Activated CD4-positive, alpha-beta T cell treated with anti-CD3 and anti-CD28 coated beads, Interleukin-2, amount 10 ng/mL, durations not matched to agents 7 days and 5 days (primary cell): Measurements from ENCODE around the gene ACACB. TPM values are rescaled to one million over a fixed set of nuclear protein-coding genes. Genes with fewer than 3 reads are reported as not detected.

Source experiments
- CTCF ChIA-PET: fragments of 350-600 bp; sonication (Branson Sonifier 250); formaldehyde crosslinking; loops from one replicate; lab custom pipeline; 2021; ENCODE audit warnings: antibody characterized with exemption; lab: Charles Lee
- POLR2A ChIA-PET: fragments of 350-600 bp; sonication (Branson Sonifier 250); formaldehyde crosslinking; loops from one replicate; lab custom pipeline; 2021; ENCODE audit warnings: antibody characterized with exemption; lab: Charles Lee
- DNase-seq: peaks from one replicate; pipeline ENCODE4 v3.0.0-alpha.2; 2020
- H3K27ac Mint-ChIP-seq: one replicate; pipeline ENCODE4 v1.8.0; 2021; ENCODE audit warnings: mild to moderate bottlenecking, moderate library complexity, mixed read lengths
- H3K27me3 Mint-ChIP-seq: one replicate; pipeline ENCODE4 v1.8.0; 2021; ENCODE audit warnings: mixed read lengths
- H3K36me3 Mint-ChIP-seq: one replicate; pipeline ENCODE4 v1.8.0; 2021; ENCODE audit warnings: low read depth, mixed read lengths
- H3K4me1 Mint-ChIP-seq: one replicate; pipeline ENCODE4 v1.8.0; 2021; ENCODE audit warnings: mixed read lengths
- H3K4me3 Mint-ChIP-seq: one replicate; pipeline ENCODE4 v1.8.0; 2021; ENCODE audit warnings: mild to moderate bottlenecking, moderate library complexity, mixed read lengths
- H3K9me3 Mint-ChIP-seq: one replicate; pipeline ENCODE4 v1.8.0; 2021; ENCODE audit warnings: mixed read lengths
- total RNA-seq, 2 experiments: library from RNA; stranded (reverse); gene quantifications; one replicate each; pipeline ENCODE4 v1.2.3, GENCODE V29; 2021

Gene ACACB
- total RNA-seq, 2 experiments from 2014 or later: 10.3 to 13.3 TPM

GRCh38 chr12:109219938-109220337, 103.6 kb downstream of the ACACB start:
- ChIA-PET CTCF (no interaction called here), POLR2A (no interaction called here)
- Mint-ChIP-seq H3K4me1 (no peaks in the 10 kb centered on the region), H3K27ac (no peak overlapping the region), H3K36me3 (no peaks in the 10 kb centered on the region), H3K27me3 (no peaks in the 10 kb centered on the region), H3K4me3 (no peak overlapping the region), H3K9me3 (no peaks in the 10 kb centered on the region)
- no peak for DNase-seq

- no peaks in the 10 kb centered on the region for H3K27me3 Mint-ChIP-seq
- no peaks in the 10 kb centered on the region for H3K4me1 Mint-ChIP-seq
- CTCF ChIA-PET: interaction anchor here (0.6 to 1.5 kb wide), 2 partner anchors 15 to 415 kb away, joined by 3 to 4 read pairs; no protein-coding TSS in a partner anchor
- H3K4me3 Mint-ChIP-seq: no peak overlapping the region
- POLR2A ChIA-PET: no interaction called here
- no peak for DNase-seq
- no peak overlapping the region for H3K27ac Mint-ChIP-seq
- H3K9me3 Mint-ChIP-seq: no peaks in the 10 kb centered on the region
- H3K36me3 Mint-ChIP-seq: no peaks in the 10 kb centered on the region
These were observed 105.0 kb downstream of the ACACB start for GRCh38 chr12:109221277-109221931.

- ChIA-PET CTCF (interaction anchor here (0.6 to 1.5 kb wide), 2 partner anchors 15 to 415 kb away, joined by 3 to 4 read pairs; no protein-coding TSS in a partner anchor), POLR2A (no interaction called here)
- H3K36me3 Mint-ChIP-seq: no peaks in the 10 kb centered on the region
These were observed 105.7 kb downstream of the ACACB start for GRCh38 chr12:109222062-109222461.

GRCh38 chr12:109222496-109222895, 106.1 kb downstream of the ACACB start:
- DNase-seq: no peak
- ChIA-PET POLR2A (no interaction called here), CTCF (interaction anchor here (1.5 kb wide), 1 partner anchor 14 kb away, joined by 4 read pairs; no protein-coding TSS in a partner anchor)
- Mint-ChIP-seq H3K9me3 (no peaks in the 10 kb centered on the region), H3K27me3 (no peaks in the 10 kb centered on the region), H3K4me3 (no peak overlapping the region), H3K4me1 (no peaks in the 10 kb centered on the region), H3K36me3 (no peaks in the 10 kb centered on the region), H3K27ac (no peak overlapping the region)

More at GRCh38 chr12:109222062-109222461, 105.7 kb downstream of the ACACB start:
- H3K4me1 Mint-ChIP-seq: no peaks in the 10 kb centered on the region
- H3K4me3 Mint-ChIP-seq: no peak overlapping the region
- H3K27me3 Mint-ChIP-seq: no peaks in the 10 kb centered on the region
- no peak overlapping the region for H3K27ac Mint-ChIP-seq
- DNase-seq: no peak
- H3K9me3 Mint-ChIP-seq: no peaks in the 10 kb centered on the region

GRCh38 chr12:109223211-109223610, 106.8 kb downstream of the ACACB start:
- Mint-ChIP-seq H3K4me3 (no peak overlapping the region), H3K27ac (no peak overlapping the region), H3K4me1 (no peaks in the 10 kb centered on the region), H3K36me3 (no peaks in the 10 kb centered on the region), H3K27me3 (no peaks in the 10 kb centered on the region), H3K9me3 (no peaks in the 10 kb centered on the region)
- ChIA-PET CTCF (no interaction called here), POLR2A (no interaction called here)
- no peak for DNase-seq

- Mint-ChIP-seq H3K9me3 (no peaks in the 10 kb centered on the region), H3K36me3 (no peaks in the 10 kb centered on the region), H3K4me1 (no peaks in the 10 kb centered on the region), H3K4me3 (no peak overlapping the region), H3K27ac (no peak overlapping the region), H3K27me3 (no peaks in the 10 kb centered on the region)
- CTCF ChIA-PET: no interaction called here
- DNase-seq: no peak
- POLR2A ChIA-PET: no interaction called here
These were observed 107.5 kb downstream of the ACACB start for GRCh38 chr12:109223868-109224267.

GRCh38 chr12:109228664-109229063, 112.3 kb downstream of the ACACB start:
- no peaks in the 10 kb centered on the region for H3K27me3 Mint-ChIP-seq
- CTCF ChIA-PET: no interaction called here
- POLR2A ChIA-PET: no interaction called here
- no peaks in the 10 kb centered on the region for H3K4me1 Mint-ChIP-seq
- H3K36me3 Mint-ChIP-seq: no peaks in the 10 kb centered on the region
- no peak overlapping the region for H3K27ac Mint-ChIP-seq
- DNase-seq: no peak
- no peaks in the 10 kb centered on the region for H3K9me3 Mint-ChIP-seq
- H3K4me3 Mint-ChIP-seq: no peak overlapping the region

GRCh38 chr12:109230193-109230592, 113.8 kb downstream of the ACACB start:
- H3K4me3 Mint-ChIP-seq: no peak overlapping the region
- CTCF ChIA-PET: interaction anchor here (0.6 kb wide), 1 partner anchor 75 kb away, joined by 3 read pairs; no protein-coding TSS in a partner anchor
- POLR2A ChIA-PET: no interaction called here

GRCh38 chr12:109232731-109233130, 116.3 kb downstream of the ACACB start:
- Mint-ChIP-seq H3K27ac (no peak overlapping the region), H3K36me3 (no peaks in the 10 kb centered on the region), H3K27me3 (no peaks in the 10 kb centered on the region), H3K4me3 (no peak overlapping the region), H3K9me3 (no peaks in the 10 kb centered on the region), H3K4me1 (no peaks in the 10 kb centered on the region)
- CTCF ChIA-PET: no interaction called here
- POLR2A ChIA-PET: no interaction called here
- DNase-seq: no peak

More at GRCh38 chr12:109230193-109230592, 113.8 kb downstream of the ACACB start:
- Mint-ChIP-seq H3K9me3 (no peaks in the 10 kb centered on the region), H3K27me3 (no peaks in the 10 kb centered on the region), H3K36me3 (no peaks in the 10 kb centered on the region), H3K27ac (no peak overlapping the region), H3K4me1 (no peaks in the 10 kb centered on the region)
- DNase-seq: no peak

GRCh38 chr12:109234012-109234411, 117.6 kb downstream of the ACACB start:
- Mint-ChIP-seq H3K27me3 (no peaks in the 10 kb centered on the region), H3K9me3 (no peaks in the 10 kb centered on the region), H3K4me3 (no peak overlapping the region), H3K27ac (no peak overlapping the region), H3K4me1 (no peaks in the 10 kb centered on the region), H3K36me3 (no peaks in the 10 kb centered on the region)
- POLR2A ChIA-PET: no interaction called here
- no peak for DNase-seq
- CTCF ChIA-PET: no interaction called here

- DNase-seq: no peak
- H3K4me1 Mint-ChIP-seq: no peaks in the 10 kb centered on the region
- H3K4me3 Mint-ChIP-seq: no peak overlapping the region
- ChIA-PET POLR2A (no interaction called here), CTCF (interaction anchor here (1.2 kb wide), 1 partner anchor 14 kb away, joined by 4 read pairs; no protein-coding TSS in a partner anchor)
- H3K27me3 Mint-ChIP-seq: no peaks in the 10 kb centered on the region
- H3K9me3 Mint-ChIP-seq: no peaks in the 10 kb centered on the region
- no peak overlapping the region for H3K27ac Mint-ChIP-seq
- H3K36me3 Mint-ChIP-seq: no peaks in the 10 kb centered on the region
These were observed 119.9 kb downstream of the ACACB start for GRCh38 chr12:109236257-109236656.

GRCh38 chr12:109239179-109239578, 122.8 kb downstream of the ACACB start:
- Mint-ChIP-seq H3K4me3 (no peak overlapping the region), H3K36me3 (peaks cover 3% of the 10 kb centered on the region), H3K27me3 (no peaks in the 10 kb centered on the region), H3K9me3 (no peaks in the 10 kb centered on the region), H3K4me1 (no peaks in the 10 kb centered on the region), H3K27ac (no peak overlapping the region)
- no peak for DNase-seq
- ChIA-PET POLR2A (no interaction called here), CTCF (no interaction called here)

- Mint-ChIP-seq H3K36me3 (peaks cover 3% of the 10 kb centered on the region), H3K27ac (no peak overlapping the region), H3K27me3 (no peaks in the 10 kb centered on the region), H3K4me1 (no peaks in the 10 kb centered on the region), H3K4me3 (no peak overlapping the region), H3K9me3 (no peaks in the 10 kb centered on the region)
- no peak for DNase-seq
- ChIA-PET CTCF (no interaction called here), POLR2A (no interaction called here)
These were observed 123.3 kb downstream of the ACACB start for GRCh38 chr12:109239691-109240090.

- Mint-ChIP-seq H3K4me3 (no peak overlapping the region), H3K9me3 (no peaks in the 10 kb centered on the region), H3K4me1 (no peaks in the 10 kb centered on the region), H3K27me3 (no peaks in the 10 kb centered on the region), H3K27ac (no peak overlapping the region), H3K36me3 (peaks cover 3% of the 10 kb centered on the region)
- no peak for DNase-seq
- POLR2A ChIA-PET: no interaction called here
- CTCF ChIA-PET: no interaction called here
These were observed 124.0 kb downstream of the ACACB start for GRCh38 chr12:109240365-109240764.
